GM13977 (cell line): ENCODE data around the gene ANKRD9.

ENCODE experiments used
- DNase-seq: peaks from one replicate; pipeline ENCODE4 v3.0.0; 2012; ENCODE audit warnings: low spot score
- in situ Hi-C: fragments of 300-500 bp; cut with MboI; formaldehyde crosslinking; loops from one replicate; pipeline ENCODE4 v1.12.0; 2022; ENCODE audit warnings: low sequenced_read_pairs, low pct_unique_long_range_greater_than_20kb, mixed read lengths, inconsistent platforms; ENCODE audit not compliant: unreplicated experiment
- TF ChIP-seq, protein P1 (sequence below): IDR thresholded peaks from 2 replicates; pipeline ENCODE4 v1.5.1; 2012; ENCODE audit warnings: mild to moderate bottlenecking, control low read depth; ENCODE audit not compliant: insufficient read depth; ENCODE audit errors: extremely low read depth, missing control alignments

ANKRD9 gene

GRCh38 chr14:102508774-102509745 lies 516 bp downstream of the ANKRD9 start:
- in situ Hi-C loops: no loop called here
- TF ChIP-seq, protein P1, sequence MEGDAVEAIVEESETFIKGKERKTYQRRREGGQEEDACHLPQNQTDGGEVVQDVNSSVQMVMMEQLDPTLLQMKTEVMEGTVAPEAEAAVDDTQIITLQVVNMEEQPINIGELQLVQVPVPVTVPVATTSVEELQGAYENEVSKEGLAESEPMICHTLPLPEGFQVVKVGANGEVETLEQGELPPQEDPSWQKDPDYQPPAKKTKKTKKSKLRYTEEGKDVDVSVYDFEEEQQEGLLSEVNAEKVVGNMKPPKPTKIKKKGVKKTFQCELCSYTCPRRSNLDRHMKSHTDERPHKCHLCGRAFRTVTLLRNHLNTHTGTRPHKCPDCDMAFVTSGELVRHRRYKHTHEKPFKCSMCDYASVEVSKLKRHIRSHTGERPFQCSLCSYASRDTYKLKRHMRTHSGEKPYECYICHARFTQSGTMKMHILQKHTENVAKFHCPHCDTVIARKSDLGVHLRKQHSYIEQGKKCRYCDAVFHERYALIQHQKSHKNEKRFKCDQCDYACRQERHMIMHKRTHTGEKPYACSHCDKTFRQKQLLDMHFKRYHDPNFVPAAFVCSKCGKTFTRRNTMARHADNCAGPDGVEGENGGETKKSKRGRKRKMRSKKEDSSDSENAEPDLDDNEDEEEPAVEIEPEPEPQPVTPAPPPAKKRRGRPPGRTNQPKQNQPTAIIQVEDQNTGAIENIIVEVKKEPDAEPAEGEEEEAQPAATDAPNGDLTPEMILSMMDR: no peak
- DNase-seq: peak; percentile 55

GRCh38 chr14:102508410-102508773 lies 1.2 kb downstream of the ANKRD9 start:
- TF ChIP-seq, protein P1: no peak
- DNase-seq: peak; percentile 54
- in situ Hi-C loops: no loop called here

DNA sequence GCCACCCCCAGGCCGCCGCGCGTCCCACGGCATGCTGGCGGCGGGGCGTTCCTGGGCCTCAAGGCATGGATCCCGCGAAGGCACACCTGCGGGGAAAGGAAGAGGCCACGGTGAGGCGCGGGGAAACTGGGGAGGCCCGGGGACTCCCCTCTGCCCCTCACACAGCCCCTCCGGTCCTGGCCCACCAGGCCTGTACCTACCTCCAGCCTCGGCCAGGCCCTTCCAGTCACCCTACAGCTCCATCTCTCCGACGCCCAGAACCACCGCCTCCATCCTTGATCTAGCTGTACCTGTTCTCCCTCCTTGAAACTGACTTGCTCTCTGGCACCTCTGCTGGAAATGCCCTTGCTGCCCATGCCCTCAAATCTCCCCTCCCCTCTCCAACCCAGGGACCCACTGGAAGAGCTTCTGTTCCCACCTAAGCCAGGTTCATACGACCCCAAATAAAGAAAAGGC lies 1.7 kb downstream of the ANKRD9 start:
- TF ChIP-seq, protein P1: no peak
- DNase-seq: peak; percentile 43
- in situ Hi-C loops: no loop called here

GRCh38 chr14:102507081-102507856 lies 2.3 kb downstream of the ANKRD9 start:
- DNase-seq: peak; percentile 26
- in situ Hi-C loops: no loop called here
- TF ChIP-seq, protein P1: no peak

DNA sequence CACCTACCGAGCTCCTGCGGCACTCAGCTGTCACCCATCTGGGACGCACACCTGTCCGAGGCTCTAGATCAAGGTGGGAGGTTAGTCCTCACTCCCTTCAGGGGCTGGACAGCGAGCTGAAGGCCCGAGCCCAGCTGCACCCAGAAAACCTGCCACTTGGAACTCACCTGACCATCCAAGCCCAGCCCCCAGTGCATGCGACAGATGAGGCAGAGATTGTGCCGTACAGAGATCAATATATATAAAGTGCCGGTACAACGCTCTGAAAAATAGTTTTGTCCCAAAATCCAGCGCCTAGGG lies 3.0 kb downstream of the ANKRD9 start:
- TF ChIP-seq, protein P1: no peak
- in situ Hi-C loops: no loop called here
- DNase-seq: no peak

GRCh38 chr14:102505775-102506625 lies 3.6 kb downstream of the ANKRD9 start:
- no peak for DNase-seq
- TF ChIP-seq, protein P1: no peak
- in situ Hi-C loops: no loop called here
